ENCODE measurements around the gene BMP2.

DNA sequence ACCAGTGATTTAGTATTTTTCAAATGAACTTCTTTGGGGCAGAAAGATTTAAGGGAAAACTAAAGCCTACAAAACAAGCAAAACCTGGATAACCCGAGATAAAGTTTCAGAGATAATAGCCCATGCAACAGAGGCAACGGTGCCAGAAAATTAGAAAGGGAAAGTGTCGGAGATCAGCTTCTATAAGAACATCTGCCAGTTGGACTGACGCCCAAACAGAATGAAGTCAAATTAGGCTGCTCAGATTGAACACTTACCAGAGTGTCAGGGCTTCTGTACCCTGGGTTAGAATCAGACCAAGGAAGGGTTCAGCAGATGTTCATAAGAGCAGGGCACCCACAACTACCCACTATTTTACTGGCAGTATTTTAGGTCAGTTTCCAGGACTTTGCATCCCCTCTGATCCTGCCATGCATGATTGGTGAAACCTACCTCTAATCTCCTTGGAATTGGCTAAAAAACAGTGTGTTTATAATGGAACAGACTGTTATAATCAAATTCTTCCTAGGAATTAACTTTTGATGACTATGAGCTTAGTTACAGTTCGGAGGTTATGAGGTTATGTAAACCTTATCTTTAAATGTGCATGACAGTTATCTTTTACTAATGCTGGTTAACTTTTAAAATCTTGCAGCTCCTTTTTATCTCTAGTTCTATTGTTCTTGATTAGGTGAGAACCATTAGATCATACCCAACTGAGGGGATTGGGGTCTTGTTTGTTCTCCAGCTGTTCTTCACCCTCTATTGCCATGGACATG lies 13.1 kb downstream of the BMP2 start:
- TF ChIP-seq EZH2phosphoT487 (IDR thresholded peaks at IDR 0.05; ENCODE audit: low read depth) = no peak
- TF ChIP-seq CTCF (IDR thresholded peaks at IDR 0.05; ENCODE audit: low read depth, low read length) = no peak

Measured in OCI-LY3 (cell line).